ENCODE measurements around the gene TRERF1. TPM values are rescaled to one million over a fixed set of nuclear protein-coding genes. Genes with fewer than 3 reads are reported as not detected.

TRERF1 gene
- total RNA-seq, 4 donors from 2014 or later, result 3.3 to 4.9 (median 3.8) TPM

DNA sequence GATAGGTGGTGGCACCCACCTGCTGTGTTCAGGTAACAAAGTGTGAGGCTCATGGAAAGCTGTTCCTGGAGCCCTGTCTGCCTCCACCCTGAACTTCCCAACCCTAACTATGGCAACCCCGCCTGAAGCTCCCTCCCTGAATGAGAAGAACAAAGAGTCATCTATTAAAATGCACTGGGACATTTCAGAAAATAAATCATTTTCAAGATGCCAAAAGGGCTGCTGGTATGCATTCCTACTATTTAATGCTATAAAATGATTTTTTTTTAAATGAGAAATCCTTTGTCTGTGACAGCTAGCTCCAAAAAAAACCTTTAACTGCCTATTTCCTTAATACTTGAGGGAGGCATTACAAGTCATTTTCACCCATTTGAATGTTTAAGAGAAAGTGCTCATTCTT is 149.7 kb downstream of the TRERF1 start:
- TF ChIP-seq, protein P1, sequence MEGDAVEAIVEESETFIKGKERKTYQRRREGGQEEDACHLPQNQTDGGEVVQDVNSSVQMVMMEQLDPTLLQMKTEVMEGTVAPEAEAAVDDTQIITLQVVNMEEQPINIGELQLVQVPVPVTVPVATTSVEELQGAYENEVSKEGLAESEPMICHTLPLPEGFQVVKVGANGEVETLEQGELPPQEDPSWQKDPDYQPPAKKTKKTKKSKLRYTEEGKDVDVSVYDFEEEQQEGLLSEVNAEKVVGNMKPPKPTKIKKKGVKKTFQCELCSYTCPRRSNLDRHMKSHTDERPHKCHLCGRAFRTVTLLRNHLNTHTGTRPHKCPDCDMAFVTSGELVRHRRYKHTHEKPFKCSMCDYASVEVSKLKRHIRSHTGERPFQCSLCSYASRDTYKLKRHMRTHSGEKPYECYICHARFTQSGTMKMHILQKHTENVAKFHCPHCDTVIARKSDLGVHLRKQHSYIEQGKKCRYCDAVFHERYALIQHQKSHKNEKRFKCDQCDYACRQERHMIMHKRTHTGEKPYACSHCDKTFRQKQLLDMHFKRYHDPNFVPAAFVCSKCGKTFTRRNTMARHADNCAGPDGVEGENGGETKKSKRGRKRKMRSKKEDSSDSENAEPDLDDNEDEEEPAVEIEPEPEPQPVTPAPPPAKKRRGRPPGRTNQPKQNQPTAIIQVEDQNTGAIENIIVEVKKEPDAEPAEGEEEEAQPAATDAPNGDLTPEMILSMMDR (IDR thresholded peaks at IDR 0.05; ENCODE audit: low read depth), result no peak

DNA sequence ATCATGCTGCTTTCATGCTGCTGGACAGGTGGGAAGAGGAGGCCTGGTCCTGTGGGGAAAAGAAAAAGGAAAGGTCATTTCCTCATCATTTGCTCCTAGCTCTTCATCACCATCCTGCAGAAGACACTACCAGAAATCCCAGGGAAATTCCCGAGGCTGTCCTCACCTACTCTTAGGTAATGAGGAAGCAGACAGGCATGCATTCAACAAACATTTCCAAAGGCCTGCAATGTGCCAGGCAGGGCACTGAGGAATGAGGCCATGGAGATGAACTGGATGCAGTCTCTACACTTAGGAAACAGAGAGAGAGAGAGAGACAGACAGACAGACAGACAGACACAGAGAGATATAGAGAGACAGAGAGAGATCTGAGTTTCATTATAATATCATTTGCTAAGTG is 151.0 kb downstream of the TRERF1 start:
- TF ChIP-seq, protein P1 (IDR thresholded peaks at IDR 0.05; ENCODE audit: low read depth), result no peak

DNA sequence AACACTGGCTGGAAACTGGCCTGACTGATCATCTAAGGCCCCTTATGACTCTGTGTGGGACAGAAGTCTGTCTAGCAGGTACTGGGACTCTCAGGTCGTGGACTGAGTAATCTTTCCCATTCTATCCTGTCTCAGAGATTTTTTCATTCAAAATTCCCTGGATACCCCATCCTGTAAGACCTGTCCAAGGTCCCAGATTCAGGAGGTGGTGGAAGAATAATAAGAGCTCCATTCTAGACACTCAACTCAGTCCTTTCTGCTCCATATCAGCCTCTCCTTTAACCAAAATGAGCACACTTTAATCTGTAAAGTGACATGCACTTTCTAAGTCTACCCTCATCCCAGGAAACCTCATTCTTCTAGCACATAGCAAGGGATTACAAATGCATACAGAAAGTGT is 151.5 kb downstream of the TRERF1 start:
- TF ChIP-seq, protein P1 (IDR thresholded peaks at IDR 0.05; ENCODE audit: low read depth), result no peak

DNA sequence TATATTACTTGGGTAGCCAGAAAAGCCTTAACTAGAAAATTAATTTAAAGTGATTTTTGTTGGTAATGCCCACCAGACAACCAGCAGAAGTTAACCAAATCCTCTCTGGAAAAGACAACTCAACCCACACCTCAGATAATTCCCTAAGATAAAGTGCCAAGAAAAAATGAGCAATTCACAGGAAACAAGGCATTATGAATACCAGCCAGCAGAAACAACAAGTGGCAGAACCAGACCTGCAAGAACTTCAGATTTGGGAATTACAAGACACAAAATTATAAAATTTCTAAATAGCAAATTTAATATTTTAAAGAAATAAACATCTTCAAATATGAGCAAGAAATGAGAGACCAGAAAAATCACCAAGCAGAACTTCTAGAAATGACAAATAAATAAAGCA is 154.1 kb downstream of the TRERF1 start:
- TF ChIP-seq, protein P1 (IDR thresholded peaks at IDR 0.05; ENCODE audit: low read depth), result no peak

DNA sequence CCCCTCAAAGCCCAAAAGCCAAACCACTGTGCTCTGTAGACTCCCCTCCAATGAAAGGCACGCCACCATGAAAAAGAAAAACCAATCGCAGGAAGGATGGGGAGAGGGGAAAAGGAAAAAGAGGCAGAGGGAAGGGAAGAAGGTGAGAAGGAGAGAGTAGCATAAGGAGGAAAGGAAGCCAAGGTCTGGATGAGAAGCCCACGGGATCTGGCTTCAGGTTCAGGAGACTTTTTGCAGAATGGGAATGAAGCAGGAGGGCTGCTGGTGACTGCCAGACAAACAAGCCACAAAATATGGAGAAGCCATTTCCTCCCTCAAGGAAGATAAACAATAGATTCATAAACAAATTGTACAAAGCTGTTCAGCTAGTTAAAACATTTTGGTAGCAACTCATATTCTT is 155.1 kb downstream of the TRERF1 start:
- TF ChIP-seq, protein P1 (IDR thresholded peaks at IDR 0.05; ENCODE audit: low read depth), result no peak

DNA sequence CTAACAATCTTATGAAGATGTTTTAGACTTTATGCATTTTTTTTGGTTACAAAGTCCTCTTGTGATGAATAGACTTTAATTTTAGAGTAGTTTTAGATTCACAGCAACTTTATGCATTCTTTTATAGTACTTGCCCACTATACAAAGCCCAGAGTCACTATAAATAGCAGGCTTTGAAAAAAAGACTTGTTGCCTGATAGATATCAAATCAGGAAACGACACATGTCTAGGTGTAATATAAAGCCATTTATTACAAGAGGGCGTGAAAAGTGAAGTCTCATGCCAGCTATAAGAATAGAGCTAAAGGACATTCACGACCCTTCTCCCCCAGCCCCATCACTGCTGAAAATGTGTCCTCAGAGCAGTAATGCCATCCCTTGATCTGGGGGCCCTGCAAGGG is 156.0 kb downstream of the TRERF1 start:
- TF ChIP-seq, protein P1 (IDR thresholded peaks at IDR 0.05; ENCODE audit: low read depth), result no peak

DNA sequence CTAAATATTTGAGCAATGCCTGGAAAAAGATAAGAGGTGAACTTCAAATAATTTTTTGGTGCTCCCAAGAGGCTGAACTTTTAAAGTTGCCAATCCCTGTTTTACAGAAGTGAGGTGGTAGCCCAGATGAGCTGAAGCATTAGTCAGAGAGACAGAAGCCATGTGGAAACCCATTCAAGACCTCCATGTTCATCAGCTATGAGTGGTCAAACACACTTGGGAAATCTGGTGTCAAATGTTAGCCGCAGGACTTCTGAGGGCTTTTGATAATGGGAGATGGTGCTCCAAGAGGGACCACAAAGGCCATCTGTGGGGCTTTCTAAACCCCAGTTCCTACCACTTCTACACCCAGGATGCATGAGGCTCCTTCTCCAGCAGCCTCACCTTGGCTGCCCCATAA is 156.5 kb downstream of the TRERF1 start:
- TF ChIP-seq, protein P1 (IDR thresholded peaks at IDR 0.05; ENCODE audit: low read depth), result no peak

Measured in subcutaneous adipose tissue (tissue), 4 donors.